Dermis microvascular lymphatic vessel endothelial cell (primary cell): Measurements from ENCODE around the gene COG4. TPM values are rescaled to one million over a fixed set of nuclear protein-coding genes. Genes with fewer than 3 reads are reported as not detected.
"Not testable (repeated sequence)": the region's sequence is repeated elsewhere in the genome, so short reads cannot be mapped to it uniquely, and the experiment has no call there.

Experiments
- DNase-seq, 2 donors: peaks; one replicate each; pipeline versions ENCODE4 v3.0.0 to v3.0.0-alpha.2; 2010; ENCODE audit warnings: low read depth in 2 of 2
- total RNA-seq: library from RNA; depleted of rRNA; stranded (reverse); fragments of >200 nt; gene quantifications from 2 replicates; pipeline ENCODE4 v1.2.1, GENCODE V29; 2014

COG4 gene
- total RNA-seq, 1 donor from 2014 or later, result 63.2 TPM

- no peak for DNase-seq
Observed at GRCh38 chr16:70457446-70458166, 65.7 kb downstream of the COG4 start.

DNA sequence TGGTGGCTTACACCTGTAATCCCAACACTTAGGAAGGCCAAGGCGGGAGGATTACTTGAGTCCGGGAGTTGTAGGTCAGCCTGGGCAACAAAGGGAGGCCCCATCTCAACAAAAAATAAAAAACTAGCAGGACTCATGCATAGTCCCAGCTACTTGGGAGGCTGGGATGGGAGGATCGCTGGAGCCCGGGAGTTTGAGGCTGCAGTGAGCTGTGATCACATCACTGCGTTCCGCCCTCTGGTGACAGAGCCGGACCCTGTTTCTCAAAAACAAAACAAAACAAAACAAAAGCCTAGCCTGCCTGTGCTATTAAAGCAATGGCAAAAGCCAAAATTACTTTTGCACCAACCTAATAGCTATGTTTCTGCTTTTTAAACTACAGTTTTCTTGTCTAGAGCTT, 67.4 kb downstream of the COG4 start:
- DNase-seq, result no peak

- peak; percentile 68 to 71 for DNase-seq
Observed at GRCh38 chr16:70454222-70455034, 68.9 kb downstream of the COG4 start, which contains the start of gene FCSK. Gene FCSK (plus strand): TSS chr16:70454595. CDS start chr16:70463191, 8,596 bp downstream.

DNA sequence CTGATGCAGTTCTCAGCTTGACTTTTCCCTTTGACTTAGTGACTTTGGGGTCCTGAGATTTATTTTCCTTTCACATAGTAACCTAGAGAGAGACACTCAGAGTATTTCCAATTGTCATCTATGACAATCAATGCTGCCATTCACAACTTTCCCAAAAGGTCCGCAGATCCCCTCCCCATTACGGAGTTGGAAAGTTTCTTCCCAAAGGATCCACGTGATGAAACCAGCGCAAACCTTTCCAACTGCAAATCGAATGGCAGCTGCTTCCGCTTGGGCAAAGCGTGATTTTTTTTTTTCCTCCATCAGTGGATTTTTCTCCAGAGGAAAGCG, 69.5 kb downstream of the COG4 start:
- no peak for DNase-seq

GRCh38 chr16:70453117-70453891, 70.0 kb downstream of the COG4 start:
- DNase-seq, result no peak

- not testable (repeated sequence) for DNase-seq
Observed at GRCh38 chr16:70451004-70451340, 72.4 kb downstream of the COG4 start.

DNA sequence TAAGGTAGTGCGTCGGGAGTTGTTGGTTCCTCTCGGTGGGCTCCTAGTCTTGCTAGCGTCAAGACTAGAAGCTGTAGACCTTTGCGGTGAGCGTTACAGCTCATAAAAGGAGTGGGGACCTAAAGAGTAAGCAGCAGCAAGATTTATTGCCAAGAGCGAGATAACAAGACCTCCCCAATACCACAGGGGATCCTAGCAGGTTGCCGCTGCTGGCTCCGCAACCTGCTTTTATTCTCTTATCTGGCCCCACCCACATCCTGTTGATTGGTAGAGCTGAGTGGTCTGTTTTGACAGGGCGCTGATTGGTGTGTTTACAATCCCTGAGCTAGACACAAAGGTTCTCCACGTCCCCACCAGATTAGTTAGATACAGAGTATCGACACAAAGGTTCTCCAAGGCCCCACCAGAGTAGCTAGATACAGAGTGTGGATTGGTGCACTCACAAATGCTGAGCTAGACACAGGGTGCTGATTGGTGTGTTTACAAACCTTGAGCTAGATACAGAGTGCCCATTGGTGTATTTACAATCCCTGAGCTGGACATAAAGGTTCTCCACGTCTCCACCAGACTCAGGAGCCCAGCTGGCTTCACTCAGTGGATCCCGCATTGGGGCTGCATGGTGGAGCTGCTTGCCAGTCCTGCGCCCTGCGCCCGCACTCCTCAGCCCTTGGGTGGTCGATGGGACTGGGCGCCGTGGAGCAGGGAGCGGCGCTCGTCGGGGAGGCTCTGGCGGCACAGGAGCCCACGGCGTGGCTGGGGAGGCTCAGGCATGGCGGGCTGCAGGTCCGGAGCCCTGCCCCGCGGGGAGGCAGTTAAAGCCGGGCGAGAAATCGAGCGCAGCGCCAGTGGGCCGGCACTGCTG, 73.0 kb downstream of the COG4 start:
- DNase-seq, result not testable (repeated sequence)

DNA sequence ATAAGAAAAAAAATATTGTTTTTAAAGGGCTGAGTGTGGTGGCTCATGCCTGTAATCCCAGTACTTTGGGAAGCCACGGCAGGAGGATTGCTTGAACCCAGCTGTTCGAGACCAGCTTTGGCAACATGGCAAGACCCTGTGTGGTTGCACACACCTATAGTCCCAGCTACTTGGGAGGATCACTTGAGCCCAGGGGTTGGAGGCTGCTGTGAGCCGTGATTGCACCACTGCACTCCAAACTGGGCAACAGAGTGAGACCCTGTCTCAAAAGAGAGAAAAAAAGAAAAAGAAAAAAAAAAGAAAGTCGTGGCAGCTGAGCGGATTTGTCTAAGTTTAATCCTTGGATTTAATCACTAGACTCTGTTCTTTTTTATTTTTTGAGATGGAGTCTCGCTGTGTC, 75.3 kb downstream of the COG4 start:
- no peak for DNase-seq

GRCh38 chr16:70444249-70445063, 78.9 kb downstream of the COG4 start:
- DNase-seq, result no peak

DNA sequence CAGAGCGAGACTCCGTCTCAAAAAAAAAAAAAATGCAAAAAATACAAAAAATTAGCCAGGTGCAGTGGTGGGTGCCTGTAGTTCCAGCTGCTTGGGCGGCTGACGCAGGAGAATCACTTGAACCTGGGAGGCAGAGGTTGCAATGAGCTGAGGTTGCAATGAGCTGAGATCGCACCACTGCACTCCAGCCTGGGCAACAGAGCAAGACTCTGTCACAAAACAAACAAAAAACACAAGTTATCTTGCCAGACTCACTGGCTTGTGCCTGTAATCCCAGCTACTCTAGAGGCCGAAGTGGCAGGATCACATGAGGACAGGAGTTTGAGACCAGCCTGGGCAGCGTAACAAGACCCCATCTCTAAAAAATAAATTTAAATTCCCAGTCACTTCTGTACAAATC, 81.0 kb downstream of the COG4 start:
- DNase-seq, result no peak

DNA sequence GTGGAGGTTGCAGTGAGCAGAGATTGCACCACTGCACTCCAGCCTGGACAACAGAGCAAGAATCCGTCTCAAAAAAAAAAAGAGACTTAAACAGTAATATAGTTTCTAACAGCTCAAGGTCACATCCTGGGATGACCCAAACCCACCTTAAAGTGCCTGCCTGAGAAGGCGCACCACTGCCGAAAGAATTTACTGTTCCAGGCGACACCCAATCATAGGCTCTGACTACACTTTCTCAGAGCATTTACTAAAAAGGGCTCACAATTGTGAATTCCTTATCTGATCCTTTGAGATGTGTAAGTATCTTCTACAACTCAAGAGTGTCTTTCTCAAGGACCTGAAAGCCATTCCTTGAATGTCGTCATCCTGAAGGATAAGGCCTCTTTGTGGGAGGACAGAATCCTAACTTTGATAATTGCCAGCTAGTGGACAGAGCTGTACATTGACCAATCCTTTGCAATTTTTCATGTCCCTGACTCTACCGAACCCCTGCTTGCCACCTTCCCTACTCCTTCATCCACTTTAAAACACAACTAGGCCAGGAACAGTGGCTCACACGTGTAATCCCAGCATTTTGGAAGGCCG, 81.9 kb downstream of the COG4 start:
- no peak for DNase-seq

DNA sequence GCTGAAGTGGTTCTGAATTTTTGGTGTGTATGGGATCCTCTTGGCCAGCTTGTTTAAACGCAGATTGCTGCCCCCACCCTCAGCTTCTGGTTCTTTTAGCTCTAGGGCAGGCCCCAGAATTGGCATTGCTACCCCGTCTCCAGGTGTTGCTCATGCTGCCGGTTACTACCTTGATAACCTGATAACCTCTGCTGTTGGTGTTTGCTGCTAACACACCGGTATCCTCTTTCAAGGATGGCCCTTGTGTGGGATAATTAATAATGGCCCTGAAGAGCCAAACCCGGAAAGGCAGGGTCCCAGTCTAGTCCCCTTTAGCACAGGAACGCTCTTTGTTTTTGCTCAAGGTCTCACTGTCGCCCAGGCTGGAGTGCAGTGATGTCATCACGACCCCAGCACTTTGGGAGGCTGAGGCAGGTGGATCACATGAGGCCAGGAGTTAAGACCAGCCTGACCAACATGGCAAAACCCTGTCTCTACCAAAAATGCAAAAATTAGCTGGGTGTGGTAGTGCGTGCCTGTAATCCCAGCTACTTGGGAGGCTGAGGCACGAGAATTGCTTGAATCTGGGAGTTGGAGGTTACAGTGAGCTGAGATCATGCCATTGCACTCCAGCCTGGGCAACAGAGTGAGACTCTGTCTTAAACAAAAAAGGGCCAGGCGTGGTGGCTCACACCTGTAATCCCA, 83.2 kb downstream of the COG4 start:
- DNase-seq, result no peak

DNA sequence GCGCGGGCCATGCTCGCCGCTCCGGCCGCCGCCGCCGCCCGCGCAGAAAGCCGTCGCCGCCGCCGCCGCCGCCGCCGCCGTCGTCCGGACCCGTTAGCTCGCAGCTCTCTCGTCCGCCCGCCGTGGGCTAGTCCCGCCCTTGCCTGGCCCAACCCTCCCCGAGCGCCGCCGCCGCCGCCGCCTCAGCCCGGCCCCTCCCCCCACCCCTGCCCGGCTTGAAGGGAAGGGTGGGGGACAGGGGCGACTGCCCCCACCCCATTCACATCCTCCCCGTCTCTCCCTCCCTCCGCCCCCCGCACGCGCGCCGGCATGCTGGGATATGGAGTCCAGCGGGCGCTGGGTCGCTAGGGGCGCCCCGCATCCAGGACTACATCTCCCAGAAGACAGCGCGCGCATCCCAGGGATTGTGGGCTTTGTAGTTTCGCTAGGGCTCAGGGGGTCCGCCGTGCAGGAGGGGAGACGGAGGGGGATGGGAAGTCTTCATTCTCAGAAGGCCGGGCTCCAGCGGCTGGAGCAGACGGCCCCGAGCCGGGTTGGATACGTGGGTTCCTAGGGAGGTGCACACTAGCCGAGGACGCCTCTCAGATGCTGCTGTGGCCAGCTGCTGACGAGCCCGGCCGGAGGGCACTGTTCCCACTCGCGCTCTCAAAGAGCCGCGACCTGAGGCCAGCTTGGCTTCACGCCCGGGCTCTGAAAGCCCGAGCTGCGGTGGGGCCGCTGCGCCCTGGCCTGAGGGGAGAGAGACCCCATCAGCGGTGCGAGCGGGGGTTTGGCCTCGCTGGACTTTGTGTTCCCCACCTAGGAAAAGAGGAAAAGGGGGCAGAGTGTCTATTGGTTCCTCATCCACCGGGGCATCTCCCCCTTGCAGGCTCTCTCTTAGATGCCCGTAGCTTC, 84.1 kb downstream of the COG4 start, which contains the start of gene ST3GAL2:
Gene ST3GAL2 (minus strand): TSS at position 132 of the 894 bp plus-strand sequence. CDS start 40,570 bp downstream, outside the sequence.
- peak; percentile 78 to 95 for DNase-seq

- DNase-seq, result peak in 1 of 2 donors; percentile 42
Observed at GRCh38 chr16:70438585-70438968, 84.8 kb downstream of the COG4 start.

DNA sequence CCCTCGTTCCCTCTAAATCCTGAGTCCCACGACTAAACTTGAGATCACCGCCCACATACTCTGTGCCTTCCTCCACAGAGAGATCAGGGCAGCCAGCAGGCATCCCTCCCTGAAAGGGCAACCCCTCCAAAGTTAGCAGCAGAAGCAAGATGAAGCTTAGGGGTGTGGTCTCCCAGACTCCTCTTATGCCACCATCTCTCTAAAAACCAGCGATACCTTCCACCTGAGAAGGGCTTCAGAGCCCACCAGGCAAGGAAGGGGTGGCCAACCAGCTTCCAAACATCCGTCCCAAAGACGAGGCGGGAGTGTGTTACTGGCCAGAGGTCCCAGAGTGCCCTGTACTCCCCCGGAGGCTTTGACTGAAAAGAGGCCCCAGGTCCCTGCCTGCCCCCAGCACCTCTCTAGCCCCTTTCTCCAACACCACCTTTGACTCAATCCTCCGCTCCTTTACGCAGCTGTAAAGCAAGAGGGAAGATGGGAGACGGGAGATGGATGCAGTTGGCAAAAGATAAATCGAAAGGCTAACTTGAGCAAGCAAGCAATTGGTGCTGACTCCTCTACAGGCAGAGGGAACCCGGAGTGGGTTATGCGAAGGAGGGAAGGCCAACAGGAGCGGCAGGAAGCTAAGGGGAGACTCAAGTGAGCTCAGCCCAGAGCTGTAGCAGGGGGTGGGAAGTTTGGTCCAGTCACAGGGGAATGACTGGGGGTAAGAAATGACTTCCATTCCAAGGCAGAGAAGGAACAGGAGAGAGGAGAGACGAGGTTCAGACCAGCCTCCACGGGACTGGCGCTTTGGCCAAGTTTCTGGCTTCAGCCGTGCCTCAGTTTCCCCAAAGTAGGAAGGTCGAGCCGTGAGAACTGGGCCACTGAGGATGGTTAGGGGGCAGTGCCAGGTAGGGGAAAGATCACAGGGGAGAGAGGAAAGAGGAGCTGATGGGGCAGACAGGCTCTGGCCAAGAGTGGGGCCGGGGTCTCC, 85.5 kb downstream of the COG4 start:
- DNase-seq, result peak in 1 of 2 donors; percentile 53

DNA sequence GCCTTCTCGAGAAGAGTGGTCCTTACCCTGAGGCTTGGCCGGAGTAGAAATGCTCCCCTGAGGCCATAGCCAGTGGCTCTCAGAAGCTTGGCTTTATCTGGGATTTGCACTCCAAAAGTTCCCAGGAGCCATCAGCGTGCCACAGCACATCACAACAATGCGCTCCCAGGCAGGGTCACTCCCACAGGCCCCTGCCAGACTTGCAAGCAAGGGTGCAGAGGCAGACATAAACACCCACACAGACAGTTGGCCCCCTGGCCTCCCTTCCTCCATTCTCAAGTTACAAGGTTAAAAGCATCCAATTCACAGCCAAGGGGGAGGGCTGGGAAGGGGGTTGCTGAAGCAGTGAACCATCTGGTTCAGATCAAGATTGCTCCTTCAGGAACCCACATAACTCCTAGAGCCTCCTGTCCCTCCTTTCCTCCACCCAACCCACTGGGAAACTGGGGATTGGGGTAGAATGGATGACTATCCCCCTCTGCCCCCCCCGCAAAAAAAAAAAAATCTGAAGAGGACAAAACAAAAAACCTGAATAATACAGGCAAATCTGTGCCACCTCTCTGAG, 86.3 kb downstream of the COG4 start:
- DNase-seq, result peak in 1 of 2 donors; percentile 90
